HepG2 (cell line): ENCODE results near the gene DOCK1. TPM values are rescaled to one million over a fixed set of nuclear protein-coding genes. Genes with fewer than 3 reads are reported as not detected.

Source experiments
- EHMT2 ChIP-seq: fragments of 200-600 bp; sonication (generic); IDR thresholded peaks from 2 replicates; pipeline ENCODE4 v1.7.0; 2017; ENCODE audit warnings: antibody characterized with exemption, low read depth, low read length, borderline replicate concordance
- NR2F1 ChIP-seq, 2 experiments: fragments of 450-650 bp in 1 of 2; formaldehyde crosslinking in 1 of 2; IDR thresholded peaks; 2 replicates each; pipeline versions ENCODE4 v1.5.0 to v1.6.1; 2016 to 2020; ENCODE audit warnings: mild to moderate bottlenecking in 1 of 2, missing compliant biosample characterization in 1 of 2, missing genetic modification reagents in 1 of 2, moderate library complexity in 1 of 2
- REL ChIP-seq: sonication (generic); formaldehyde crosslinking; conservative IDR thresholded peaks from 2 replicates; pipeline ENCODE4 v1.8.0; 2022; ENCODE audit warnings: mild to moderate bottlenecking, missing genetic modification reagents, moderate library complexity
- SOX13 ChIP-seq, 3 experiments: fragments of 450-650 bp in 1 of 3; sonication (generic) in 1 of 3; formaldehyde crosslinking in 1 of 3; IDR thresholded peaks in 2 of 3; conservative IDR thresholded peaks in 1 of 3; 2 replicates each; pipeline versions ENCODE4 v1.5.0 to v1.6.1; 2016 to 2020; ENCODE audit warnings: antibody characterized with exemption in 1 of 3, mild to moderate bottlenecking in 1 of 3, missing compliant biosample characterization in 1 of 3, missing genetic modification reagents in 1 of 3, moderate library complexity in 1 of 3
- ZNF335 ChIP-seq: sonication (generic); formaldehyde crosslinking; IDR thresholded peaks from 2 replicates; pipeline ENCODE4 v1.4.0; 2020; ENCODE audit warnings: missing genetic modification reagents
- polyA plus RNA-seq, 8 experiments: library from polyadenylated mRNA; depleted of rRNA in 3 of 8; stranded (reverse) in 7 of 8; unstranded in 1 of 8; fragments of >200 nt; fragmentation: Illumina TruSeq in 4 of 8; extraction: Trizol in 4 of 8; gene quantifications; 2 replicates each; pipeline versions ENCODE4 v1.2.1 to v1.2.3, GENCODE V29; 2011 to 2016; ENCODE audit warnings: low read depth in 4 of 8, missing spikeins in 1 of 8, mixed read lengths in 1 of 8; ENCODE audit not compliant: insufficient read depth in 1 of 8
- total RNA-seq, 5 experiments: library from RNA; depleted of rRNA; stranded (reverse); fragments of >200 nt; fragmentation: Illumina TruSeq; extraction: Trizol; gene quantifications; 2 replicates each; pipeline ENCODE4 v1.2.3, GENCODE V29; 2016; ENCODE audit warnings: low read depth in 1 of 5
- TF ChIP-seq, protein P1 (sequence below): sonication (generic); formaldehyde crosslinking; IDR thresholded peaks from 2 replicates; pipeline ENCODE4 v1.4.0; 2020; ENCODE audit warnings: low read depth, mild to moderate bottlenecking, missing genetic modification reagents
- TF ChIP-seq, protein P2 (sequence below): sonication (generic); formaldehyde crosslinking; IDR thresholded peaks from 2 replicates; pipeline ENCODE4 v1.5.1; 2020; ENCODE audit warnings: mild to moderate bottlenecking, missing genetic modification reagents
- TF ChIP-seq, protein P3 (sequence below): sonication (generic); formaldehyde crosslinking; IDR thresholded peaks from 2 replicates; pipeline ENCODE4 v1.4.0; 2020; ENCODE audit warnings: mild to moderate bottlenecking, missing genetic modification reagents
- TF ChIP-seq, protein P4 (sequence below), 2 experiments: sonication (generic) in 1 of 2; formaldehyde crosslinking in 1 of 2; IDR thresholded peaks; 2 replicates each; pipeline versions ENCODE4 v1.4.0 to v1.6.1; 2016 to 2020; ENCODE audit warnings: borderline replicate concordance in 1 of 2, low read depth in 1 of 2, mild to moderate bottlenecking in 1 of 2, missing genetic modification reagents in 1 of 2

DOCK1 gene
- total and polyA plus RNA-seq, 2 of the 13 experiments (the other 11 are each of a cell fraction or from before 2014, with no cell fraction given): 8.3 to 25.5 TPM

DNA sequence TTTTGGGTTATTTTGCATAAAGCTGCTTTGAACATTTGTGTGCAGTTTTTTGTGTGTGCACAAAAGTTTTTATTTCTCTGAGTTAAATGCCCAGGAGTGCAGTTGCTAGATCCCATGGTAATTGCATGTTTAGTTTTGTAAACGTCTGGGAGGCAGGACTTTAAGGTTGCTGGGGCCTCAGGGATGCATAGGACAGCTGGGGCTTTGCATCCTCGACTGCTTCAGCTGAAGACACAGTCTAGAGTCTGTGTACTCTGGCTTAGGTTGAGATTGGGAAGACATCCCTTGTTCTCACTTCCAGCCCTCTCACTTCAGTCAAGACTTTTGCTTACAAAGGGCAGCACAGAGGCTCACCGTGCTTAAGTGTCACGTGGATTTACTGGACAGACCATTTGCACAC lies 385.6 kb downstream of the DOCK1 start (continued):
- TF ChIP-seq, protein P1, sequence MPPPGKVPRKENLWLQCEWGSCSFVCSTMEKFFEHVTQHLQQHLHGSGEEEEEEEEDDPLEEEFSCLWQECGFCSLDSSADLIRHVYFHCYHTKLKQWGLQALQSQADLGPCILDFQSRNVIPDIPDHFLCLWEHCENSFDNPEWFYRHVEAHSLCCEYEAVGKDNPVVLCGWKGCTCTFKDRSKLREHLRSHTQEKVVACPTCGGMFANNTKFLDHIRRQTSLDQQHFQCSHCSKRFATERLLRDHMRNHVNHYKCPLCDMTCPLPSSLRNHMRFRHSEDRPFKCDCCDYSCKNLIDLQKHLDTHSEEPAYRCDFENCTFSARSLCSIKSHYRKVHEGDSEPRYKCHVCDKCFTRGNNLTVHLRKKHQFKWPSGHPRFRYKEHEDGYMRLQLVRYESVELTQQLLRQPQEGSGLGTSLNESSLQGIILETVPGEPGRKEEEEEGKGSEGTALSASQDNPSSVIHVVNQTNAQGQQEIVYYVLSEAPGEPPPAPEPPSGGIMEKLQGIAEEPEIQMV (CRISPR knock-in tag): no peak
- TF ChIP-seq SOX13 (IDR thresholded peaks at IDR 0.05): no peak
- no peak for TF ChIP-seq SOX13 (CRISPR knock-in tag; conservative IDR thresholded peaks at IDR 0.05 in 1 of 2, IDR thresholded peaks at IDR 0.05 in 1 of 2)
- TF ChIP-seq REL: no peak
- TF ChIP-seq, protein P2, sequence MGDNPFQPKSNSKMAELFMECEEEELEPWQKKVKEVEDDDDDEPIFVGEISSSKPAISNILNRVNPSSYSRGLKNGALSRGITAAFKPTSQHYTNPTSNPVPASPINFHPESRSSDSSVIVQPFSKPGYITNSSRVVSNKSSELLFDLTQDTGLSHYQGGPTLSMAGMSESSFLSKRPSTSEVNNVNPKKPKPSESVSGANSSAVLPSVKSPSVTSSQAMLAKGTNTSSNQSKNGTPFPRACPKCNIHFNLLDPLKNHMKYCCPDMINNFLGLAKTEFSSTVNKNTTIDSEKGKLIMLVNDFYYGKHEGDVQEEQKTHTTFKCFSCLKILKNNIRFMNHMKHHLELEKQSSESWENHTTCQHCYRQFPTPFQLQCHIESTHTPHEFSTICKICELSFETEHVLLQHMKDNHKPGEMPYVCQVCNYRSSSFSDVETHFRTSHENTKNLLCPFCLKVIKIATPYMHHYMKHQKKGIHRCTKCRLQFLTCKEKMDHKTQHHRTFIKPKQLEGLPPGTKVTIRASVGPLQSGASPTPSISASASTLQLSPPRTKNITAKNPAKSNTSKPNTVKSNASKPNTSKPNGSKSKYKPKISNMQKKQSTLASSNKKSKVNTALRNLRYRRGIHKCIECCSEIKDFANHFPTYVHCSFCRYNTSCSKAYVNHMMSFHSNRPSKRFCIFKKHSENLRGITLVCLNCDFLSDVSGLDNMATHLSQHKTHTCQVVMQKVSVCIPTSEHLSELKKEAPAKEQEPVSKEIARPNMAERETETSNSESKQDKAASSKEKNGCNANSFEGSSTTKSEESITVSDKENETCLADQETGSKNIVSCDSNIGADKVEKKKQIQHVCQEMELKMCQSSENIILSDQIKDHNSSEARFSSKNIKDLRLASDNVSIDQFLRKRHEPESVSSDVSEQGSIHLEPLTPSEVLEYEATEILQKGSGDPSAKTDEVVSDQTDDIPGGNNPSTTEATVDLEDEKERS (CRISPR knock-in tag): no peak
- no peak for TF ChIP-seq NR2F1 (CRISPR knock-in tag; IDR thresholded peaks at IDR 0.05)
- TF ChIP-seq ZNF335 (CRISPR knock-in tag): no peak
- no peak for TF ChIP-seq EHMT2
- TF ChIP-seq, protein P3, sequence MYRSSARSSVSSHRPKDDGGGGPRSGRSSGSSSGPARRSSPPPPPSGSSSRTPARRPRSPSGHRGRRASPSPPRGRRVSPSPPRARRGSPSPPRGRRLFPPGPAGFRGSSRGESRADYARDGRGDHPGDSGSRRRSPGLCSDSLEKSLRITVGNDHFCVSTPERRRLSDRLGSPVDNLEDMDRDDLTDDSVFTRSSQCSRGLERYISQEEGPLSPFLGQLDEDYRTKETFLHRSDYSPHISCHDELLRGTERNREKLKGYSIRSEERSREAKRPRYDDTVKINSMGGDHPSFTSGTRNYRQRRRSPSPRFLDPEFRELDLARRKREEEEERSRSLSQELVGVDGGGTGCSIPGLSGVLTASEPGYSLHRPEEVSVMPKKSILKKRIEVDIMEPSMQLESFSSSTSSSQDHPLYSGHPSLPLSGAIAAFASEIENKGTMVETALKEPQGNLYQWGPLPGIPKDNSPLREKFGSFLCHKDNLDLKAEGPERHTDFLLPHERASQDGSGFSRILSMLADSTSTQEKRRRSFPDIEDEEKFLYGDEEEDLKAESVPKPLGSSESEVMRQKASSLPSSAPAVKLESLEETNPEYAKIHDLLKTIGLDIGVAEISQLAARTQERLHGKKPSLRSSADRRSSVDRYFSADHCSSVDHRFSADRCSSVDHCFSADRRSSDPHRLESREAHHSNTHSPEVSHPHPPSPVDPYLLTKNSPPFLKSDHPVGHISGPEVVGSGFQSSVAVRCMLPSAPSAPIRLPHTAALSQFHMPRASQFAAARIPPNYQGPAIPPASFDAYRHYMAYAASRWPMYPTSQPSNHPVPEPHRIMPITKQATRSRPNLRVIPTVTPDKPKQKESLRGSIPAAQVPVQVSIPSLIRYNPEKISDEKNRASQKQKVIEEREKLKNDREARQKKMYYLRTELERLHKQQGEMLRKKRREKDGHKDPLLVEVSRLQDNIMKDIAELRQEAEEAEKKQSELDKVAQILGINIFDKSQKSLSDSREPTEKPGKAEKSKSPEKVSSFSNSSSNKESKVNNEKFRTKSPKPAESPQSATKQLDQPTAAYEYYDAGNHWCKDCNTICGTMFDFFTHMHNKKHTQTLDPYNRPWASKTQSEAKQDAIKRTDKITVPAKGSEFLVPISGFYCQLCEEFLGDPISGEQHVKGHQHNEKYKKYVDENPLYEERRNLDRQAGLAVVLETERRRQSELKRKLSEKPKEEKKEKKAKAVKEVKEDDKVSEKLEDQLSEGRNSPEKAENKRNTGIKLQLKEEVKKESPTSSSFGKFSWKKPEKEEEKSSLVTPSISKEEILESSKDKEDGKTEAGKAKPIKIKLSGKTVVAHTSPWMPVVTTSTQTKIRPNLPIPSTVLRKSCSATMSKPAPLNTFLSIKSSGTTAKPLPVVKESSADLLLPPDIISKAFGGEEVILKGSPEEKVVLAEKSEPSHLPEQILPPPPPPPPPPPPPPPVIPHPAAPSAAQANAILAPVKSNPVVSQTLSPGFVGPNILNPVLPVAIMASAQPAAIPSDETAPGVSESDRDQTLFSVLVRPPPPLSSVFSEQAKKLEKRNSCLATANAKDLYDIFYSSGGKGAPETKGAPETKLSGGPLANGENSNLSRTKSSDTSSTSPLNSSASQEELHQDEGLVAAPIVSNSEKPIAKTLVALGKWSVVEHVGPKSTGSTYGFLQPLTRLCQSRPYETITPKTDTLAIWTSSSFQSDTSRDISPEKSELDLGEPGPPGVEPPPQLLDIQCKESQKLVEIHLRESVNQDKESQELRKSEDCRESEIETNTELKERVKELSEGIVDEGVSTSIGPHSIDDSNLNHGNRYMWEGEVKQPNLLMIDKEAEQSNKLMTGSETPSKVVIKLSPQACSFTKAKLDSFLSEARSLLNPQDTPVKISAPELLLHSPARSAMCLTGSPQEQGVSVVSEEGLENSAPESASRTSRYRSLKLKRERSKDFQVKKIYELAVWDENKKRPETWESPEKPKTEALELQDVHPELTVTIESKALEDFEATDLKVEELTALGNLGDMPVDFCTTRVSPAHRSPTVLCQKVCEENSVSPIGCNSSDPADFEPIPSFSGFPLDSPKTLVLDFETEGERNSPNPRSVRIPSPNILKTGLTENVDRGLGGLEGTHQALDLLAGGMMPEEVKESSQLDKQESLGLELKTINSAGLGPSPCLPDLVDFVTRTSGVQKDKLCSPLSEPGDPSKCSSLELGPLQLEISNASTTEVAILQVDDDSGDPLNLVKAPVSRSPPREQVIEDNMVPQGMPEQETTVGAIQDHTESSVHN: no peak
- TF ChIP-seq, protein P4, sequence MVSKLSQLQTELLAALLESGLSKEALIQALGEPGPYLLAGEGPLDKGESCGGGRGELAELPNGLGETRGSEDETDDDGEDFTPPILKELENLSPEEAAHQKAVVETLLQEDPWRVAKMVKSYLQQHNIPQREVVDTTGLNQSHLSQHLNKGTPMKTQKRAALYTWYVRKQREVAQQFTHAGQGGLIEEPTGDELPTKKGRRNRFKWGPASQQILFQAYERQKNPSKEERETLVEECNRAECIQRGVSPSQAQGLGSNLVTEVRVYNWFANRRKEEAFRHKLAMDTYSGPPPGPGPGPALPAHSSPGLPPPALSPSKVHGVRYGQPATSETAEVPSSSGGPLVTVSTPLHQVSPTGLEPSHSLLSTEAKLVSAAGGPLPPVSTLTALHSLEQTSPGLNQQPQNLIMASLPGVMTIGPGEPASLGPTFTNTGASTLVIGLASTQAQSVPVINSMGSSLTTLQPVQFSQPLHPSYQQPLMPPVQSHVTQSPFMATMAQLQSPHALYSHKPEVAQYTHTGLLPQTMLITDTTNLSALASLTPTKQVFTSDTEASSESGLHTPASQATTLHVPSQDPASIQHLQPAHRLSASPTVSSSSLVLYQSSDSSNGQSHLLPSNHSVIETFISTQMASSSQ (IDR thresholded peaks at IDR 0.05; ENCODE audit: low read depth): no peak
- TF ChIP-seq, protein P4 (CRISPR knock-in tag; IDR thresholded peaks at IDR 0.05; ENCODE audit: borderline replicate concordance): no peak
